ENCODE data around the gene TSPAN18. TPM values are rescaled to one million over a fixed set of nuclear protein-coding genes. Genes with fewer than 3 reads are reported as not detected.

Gene TSPAN18, protein sequence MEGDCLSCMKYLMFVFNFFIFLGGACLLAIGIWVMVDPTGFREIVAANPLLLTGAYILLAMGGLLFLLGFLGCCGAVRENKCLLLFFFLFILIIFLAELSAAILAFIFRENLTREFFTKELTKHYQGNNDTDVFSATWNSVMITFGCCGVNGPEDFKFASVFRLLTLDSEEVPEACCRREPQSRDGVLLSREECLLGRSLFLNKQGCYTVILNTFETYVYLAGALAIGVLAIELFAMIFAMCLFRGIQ
- 1 to 10 TPM in 3 of 6 donors, under 1 TPM in 2, not detected in 1; 0.27 to 1.6 (median 1.1) TPM for polyA plus RNA-seq (ENCODE audit: low read depth in 6 of 6)

DNA sequence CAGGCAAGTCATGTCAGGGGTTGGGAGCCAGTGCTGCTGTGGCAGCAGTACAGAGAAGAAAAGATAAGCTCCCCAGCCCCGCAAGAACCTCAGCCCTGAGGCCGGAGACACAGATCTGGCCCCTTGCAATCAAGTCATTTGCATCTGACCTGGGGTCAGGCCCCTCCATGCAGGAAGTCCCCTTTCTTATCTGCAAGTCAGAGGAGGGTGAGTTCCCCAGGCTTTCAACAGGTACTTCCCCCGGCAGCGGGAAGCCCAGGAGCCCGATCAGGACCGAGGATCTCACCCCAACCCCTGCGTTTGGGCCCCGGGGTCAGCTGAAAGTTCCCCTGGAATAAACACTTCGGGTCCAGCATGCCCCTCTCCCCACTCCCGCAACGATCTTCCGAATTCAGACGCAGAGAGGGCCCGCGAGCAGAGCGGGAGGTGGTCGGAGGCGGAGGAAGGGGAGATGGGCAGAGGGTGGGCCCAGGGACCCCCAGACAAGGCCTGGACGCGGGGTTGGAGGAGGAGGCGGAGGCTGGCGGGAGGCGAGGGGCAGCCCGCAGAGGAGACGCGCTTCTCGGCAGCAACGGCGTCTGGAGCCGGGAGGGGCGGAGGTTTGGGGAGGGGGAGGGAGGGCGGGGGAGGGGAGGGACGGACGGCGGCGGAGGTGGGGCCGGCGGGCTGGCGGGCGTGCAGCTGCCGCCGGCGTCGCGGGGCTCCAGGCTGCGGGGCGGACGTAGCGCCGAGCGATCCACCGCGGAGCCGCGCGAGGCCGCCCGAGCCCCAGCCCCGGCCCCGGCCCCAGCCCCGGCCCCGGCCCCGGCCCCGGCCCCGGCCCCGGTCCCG is at the start of gene TSPAN18:
Gene TSPAN18 (plus strand): TSS at position 680 of the 831 bp plus-strand sequence. CDS start 179,455 bp downstream, outside the sequence.
- Mint-ChIP-seq H3K36me3 (no peaks in the 10 kb centered on the region), H3K4me1 (peaks cover 11 to 29% (median 17%) of the 10 kb centered on the region in 3 donors), H3K27ac (peak within 1 kb of the TSS; percentile 28 to 93 (median 78)), H3K4me3 (peak within 1 kb of the TSS; percentile 74 to 95 (median 88)), H3K27me3 (peaks cover 18 to 44% (median 25%) of the 10 kb centered on the region in 3 donors), H3K9me3 (peaks cover 0 to 2% (median 0%) of the 10 kb centered on the region in 7 donors)
- ATAC-seq (ENCODE audit: low read depth in 2 of 2) (peak; percentile 77 to 79), DNase-seq (peak; percentile 35)

DNA sequence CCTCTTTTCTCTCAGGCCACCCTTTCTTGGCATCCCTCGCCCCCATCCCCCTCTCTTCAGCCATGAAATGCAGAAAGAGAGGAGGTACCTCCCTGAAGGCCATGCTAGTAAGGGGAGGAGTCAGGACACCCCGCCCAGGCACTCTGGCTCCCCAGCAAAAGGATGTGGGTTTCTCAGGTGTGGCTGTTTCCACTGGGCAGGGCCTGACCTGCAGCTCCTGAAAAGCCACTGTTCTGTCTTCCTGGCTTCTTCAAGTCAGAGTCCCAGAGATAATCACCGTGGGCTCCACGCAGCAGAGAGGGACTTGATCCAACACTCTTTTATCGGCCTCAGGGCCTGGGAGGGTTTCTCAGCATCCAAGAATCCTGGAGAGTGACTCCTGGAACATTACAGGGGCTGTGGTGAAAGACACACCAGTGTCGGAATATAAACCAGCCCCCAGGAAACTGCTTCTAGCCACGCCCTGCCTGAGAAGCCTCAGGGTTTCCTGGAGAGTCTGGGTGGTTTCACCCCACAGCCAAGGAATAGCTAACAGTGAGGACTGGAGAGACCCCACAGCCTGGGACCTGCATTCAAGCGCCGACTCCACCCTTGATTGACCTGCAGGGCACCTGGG is 45.7 kb upstream of the TSPAN18 start:
- ATAC-seq (ENCODE audit: low read depth in 2 of 2) (no peak), DNase-seq (no peak)
- H3K27me3 Mint-ChIP-seq: peaks cover 16 to 33% (median 25%) of the 10 kb centered on the region in 3 donors
- H3K27ac Mint-ChIP-seq: no peak overlapping the region
- H3K9me3 Mint-ChIP-seq: peaks cover 0 to 6% (median 2%) of the 10 kb centered on the region in 7 donors
- H3K36me3 Mint-ChIP-seq: no peaks in the 10 kb centered on the region
- H3K4me1 Mint-ChIP-seq: peaks cover 0 to 4% (median 0%) of the 10 kb centered on the region in 3 donors
- H3K4me3 Mint-ChIP-seq: no peak overlapping the region

- Mint-ChIP-seq H3K9me3 (peaks cover 0 to 6% (median 2%) of the 10 kb centered on the region in 7 donors), H3K4me3 (no peak overlapping the region), H3K36me3 (no peaks in the 10 kb centered on the region), H3K27ac (peak overlapping the region in 1 of 6 donors; percentile 68), H3K4me1 (peaks cover 0 to 4% (median 0%) of the 10 kb centered on the region in 3 donors), H3K27me3 (peaks cover 16 to 33% (median 25%) of the 10 kb centered on the region in 3 donors)
- no peak for ATAC-seq (ENCODE audit: low read depth in 2 of 2)
- DNase-seq: no peak
These were observed 45.1 kb upstream of the TSPAN18 start for GRCh38 chr11:44681698-44682097.

- ATAC-seq (ENCODE audit: low read depth in 2 of 2): no peak
- H3K4me1 Mint-ChIP-seq: peaks cover 4 to 14% (median 12%) of the 10 kb centered on the region in 3 donors
- no peaks in the 10 kb centered on the region for H3K36me3 Mint-ChIP-seq
- H3K27me3 Mint-ChIP-seq: peaks cover 27 to 43% (median 43%) of the 10 kb centered on the region in 3 donors
- H3K9me3 Mint-ChIP-seq: peaks cover 0 to 5% (median under 1%) of the 10 kb centered on the region in 7 donors
- H3K4me3 Mint-ChIP-seq: no peak overlapping the region
- H3K27ac Mint-ChIP-seq: no peak overlapping the region
- DNase-seq: no peak
These were observed 41.9 kb upstream of the TSPAN18 start for GRCh38 chr11:44684859-44685281.

DNA sequence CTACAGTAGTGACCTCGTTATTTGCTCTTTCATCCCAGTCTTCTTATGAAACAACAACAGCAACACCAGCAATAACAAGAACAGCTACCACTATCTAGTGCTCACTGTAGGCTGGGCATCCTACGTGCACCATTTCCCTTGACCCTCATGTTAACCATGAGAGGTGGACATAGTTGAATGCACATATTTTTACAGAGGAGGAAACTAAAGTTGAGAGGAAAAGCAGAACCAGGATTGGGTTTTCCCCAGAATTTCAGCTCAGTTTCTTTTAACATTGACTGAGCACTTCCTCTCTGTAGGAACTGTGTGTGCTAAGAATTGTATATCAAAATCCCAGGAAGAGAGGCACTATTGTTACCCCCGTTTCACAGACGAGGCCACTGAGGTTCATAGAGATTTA is 39.4 kb upstream of the TSPAN18 start:
- Mint-ChIP-seq H3K4me1 (peaks cover 4 to 12% (median 11%) of the 10 kb centered on the region in 3 donors), H3K4me3 (no peak overlapping the region), H3K27ac (peak overlapping the region in 1 of 6 donors; percentile 37), H3K27me3 (peaks cover 25 to 31% (median 26%) of the 10 kb centered on the region in 3 donors), H3K36me3 (no peaks in the 10 kb centered on the region), H3K9me3 (peaks cover 0 to 3% (median 0%) of the 10 kb centered on the region in 7 donors)
- ATAC-seq (ENCODE audit: low read depth in 2 of 2): no peak
- DNase-seq: no peak

GRCh38 chr11:44689265-44689664 is 37.5 kb upstream of the TSPAN18 start:
- Mint-ChIP-seq H3K9me3 (peaks cover 0 to 3% (median 0%) of the 10 kb centered on the region in 7 donors), H3K27me3 (peaks cover 18 to 23% (median 19%) of the 10 kb centered on the region in 3 donors), H3K4me3 (no peak overlapping the region), H3K27ac (no peak overlapping the region), H3K4me1 (peaks cover 4 to 12% (median 10%) of the 10 kb centered on the region in 3 donors), H3K36me3 (no peaks in the 10 kb centered on the region)
- no peak for DNase-seq
- ATAC-seq (ENCODE audit: low read depth in 2 of 2): no peak

DNA sequence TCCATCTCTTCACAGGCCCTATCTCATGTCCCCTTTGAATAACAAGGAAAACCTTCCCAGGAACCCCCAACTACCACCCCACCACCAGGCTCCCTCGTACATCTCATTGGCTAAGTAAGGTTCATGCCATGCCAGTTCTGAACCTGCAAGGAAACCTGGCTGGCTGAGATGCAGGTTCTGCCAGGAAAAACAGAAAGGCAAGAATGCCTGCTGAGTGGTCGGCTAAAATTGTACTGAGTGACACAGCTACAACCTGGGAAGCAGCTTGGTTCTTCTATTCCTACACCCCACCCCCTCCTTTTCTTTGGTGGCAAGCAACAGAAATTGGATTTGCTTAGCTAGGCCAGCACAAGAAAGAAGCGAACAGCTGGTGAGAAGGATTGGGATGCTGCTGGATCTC is 36.1 kb upstream of the TSPAN18 start:
- no peaks in the 10 kb centered on the region for H3K36me3 Mint-ChIP-seq
- peaks cover 14 to 23% (median 18%) of the 10 kb centered on the region in 3 donors for H3K27me3 Mint-ChIP-seq
- H3K4me3 Mint-ChIP-seq: no peak overlapping the region
- peaks cover 0 to 3% (median 0%) of the 10 kb centered on the region in 7 donors for H3K9me3 Mint-ChIP-seq
- H3K4me1 Mint-ChIP-seq: peaks cover 4 to 14% (median 12%) of the 10 kb centered on the region in 3 donors
- peak overlapping the region in 1 of 6 donors; percentile 27 for H3K27ac Mint-ChIP-seq
- ATAC-seq (ENCODE audit: low read depth in 2 of 2) (no peak), DNase-seq (no peak)

GRCh38 chr11:44692460-44692859 is 34.3 kb upstream of the TSPAN18 start:
- Mint-ChIP-seq H3K27ac (no peak overlapping the region), H3K4me3 (no peak overlapping the region), H3K36me3 (no peaks in the 10 kb centered on the region), H3K9me3 (peaks cover 0 to 3% (median 0%) of the 10 kb centered on the region in 7 donors), H3K4me1 (peaks cover 4 to 11% (median 8%) of the 10 kb centered on the region in 3 donors), H3K27me3 (peaks cover 14 to 21% (median 15%) of the 10 kb centered on the region in 3 donors)
- ATAC-seq (ENCODE audit: low read depth in 2 of 2) (no peak), DNase-seq (no peak)

- Mint-ChIP-seq H3K9me3 (peaks cover 0 to under 1% (median 0%) of the 10 kb centered on the region in 7 donors), H3K4me3 (no peak overlapping the region), H3K36me3 (no peaks in the 10 kb centered on the region), H3K4me1 (peaks cover 0 to 4% (median 0%) of the 10 kb centered on the region in 3 donors), H3K27me3 (peaks cover 5 to 12% (median 9%) of the 10 kb centered on the region in 3 donors), H3K27ac (peak overlapping the region in 1 of 6 donors; percentile 15)
- ATAC-seq (ENCODE audit: low read depth in 2 of 2) (no peak), DNase-seq (no peak)
These were observed 33.1 kb upstream of the TSPAN18 start for GRCh38 chr11:44693654-44694119.

- DNase-seq: no peak
- Mint-ChIP-seq H3K4me3 (no peak overlapping the region), H3K27ac (no peak overlapping the region), H3K9me3 (no peaks in the 10 kb centered on the region), H3K4me1 (peaks cover 0 to 4% (median 0%) of the 10 kb centered on the region in 3 donors), H3K27me3 (peaks cover 8 to 18% (median 11%) of the 10 kb centered on the region in 3 donors), H3K36me3 (no peaks in the 10 kb centered on the region)
- no peak for ATAC-seq (ENCODE audit: low read depth in 2 of 2)
These were observed 32.3 kb upstream of the TSPAN18 start for GRCh38 chr11:44694443-44694842.

GRCh38 chr11:44695169-44695833 is 31.5 kb upstream of the TSPAN18 start:
- Mint-ChIP-seq H3K27me3 (peaks cover 14 to 17% (median 14%) of the 10 kb centered on the region in 3 donors), H3K4me1 (peaks cover 0 to 4% (median 0%) of the 10 kb centered on the region in 3 donors), H3K9me3 (no peaks in the 10 kb centered on the region), H3K4me3 (no peak overlapping the region), H3K36me3 (no peaks in the 10 kb centered on the region), H3K27ac (peak overlapping the region in 1 of 6 donors; percentile 87)
- DNase-seq (no peak), ATAC-seq (ENCODE audit: low read depth in 2 of 2) (no peak)

DNA sequence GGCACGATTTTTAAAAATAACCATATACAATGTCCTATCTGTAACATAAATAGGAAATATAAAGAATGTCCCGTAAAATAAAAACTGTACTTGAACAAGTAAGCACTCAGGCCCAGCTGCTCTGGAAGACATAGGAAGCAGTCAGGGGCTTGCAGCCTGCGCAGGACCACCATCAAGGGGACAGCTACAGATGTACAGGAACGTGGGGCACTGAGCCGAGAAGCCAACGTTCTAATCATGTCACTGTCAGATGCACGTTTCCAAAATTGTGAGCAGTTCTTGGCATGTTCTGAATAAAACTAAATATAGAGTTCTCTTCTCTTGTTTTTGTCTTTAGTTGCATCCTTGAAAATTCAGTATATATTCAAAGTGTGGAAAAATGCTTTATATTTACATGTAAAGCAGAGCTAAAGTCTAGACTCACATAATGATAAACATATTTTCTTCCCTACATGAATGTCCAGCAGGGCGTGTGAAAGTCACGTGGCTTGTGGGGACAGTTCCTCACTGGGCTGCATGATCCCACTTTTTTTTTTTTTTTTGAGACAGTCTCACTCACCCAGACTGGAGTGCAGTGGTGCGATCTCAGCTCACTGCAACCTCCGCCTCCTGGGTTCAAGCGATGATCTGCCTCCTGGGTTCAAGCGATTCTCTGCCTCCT is 28.4 kb upstream of the TSPAN18 start:
- Mint-ChIP-seq H3K4me1 (peaks cover 0 to 4% (median 0%) of the 10 kb centered on the region in 3 donors), H3K4me3 (no peak overlapping the region), H3K9me3 (peaks cover 0 to 4% (median 2%) of the 10 kb centered on the region in 7 donors), H3K36me3 (peaks cover 0 to 12% of the 10 kb centered on the region in 2 donors), H3K27me3 (peaks cover 19 to 42% (median 37%) of the 10 kb centered on the region in 3 donors), H3K27ac (no peak overlapping the region)
- ATAC-seq (ENCODE audit: low read depth in 2 of 2) (no peak), DNase-seq (no peak)

Measured in naive B cell (primary cell).